Cardiac fibroblast (primary cell): Measurements from ENCODE around the gene C12orf42.

ENCODE experiments used
- DNase-seq, 2 donors: peaks; one replicate each; pipeline versions ENCODE4 v3.0.0 to v3.0.0-alpha.2; 2010; ENCODE audit warnings: low read depth in 2 of 2
- H3K4me3 ChIP-seq, 2 donors: replicated peaks in 1 of 2; 1 replicate in 1 of 2; 2 replicates in 1 of 2; pipeline ENCODE4 v1.5.1; 2011; ENCODE audit warnings: low read depth in 2 of 2, low read length in 2 of 2, mild to moderate bottlenecking in 2 of 2, moderate library complexity in 1 of 2
- TF ChIP-seq, protein P1 (sequence below): IDR thresholded peaks from one replicate; pipeline ENCODE4 v1.5.1; 2011; ENCODE audit warnings: low read depth, mild to moderate bottlenecking, low read length, inconsistent platforms

C12orf42 gene

DNA sequence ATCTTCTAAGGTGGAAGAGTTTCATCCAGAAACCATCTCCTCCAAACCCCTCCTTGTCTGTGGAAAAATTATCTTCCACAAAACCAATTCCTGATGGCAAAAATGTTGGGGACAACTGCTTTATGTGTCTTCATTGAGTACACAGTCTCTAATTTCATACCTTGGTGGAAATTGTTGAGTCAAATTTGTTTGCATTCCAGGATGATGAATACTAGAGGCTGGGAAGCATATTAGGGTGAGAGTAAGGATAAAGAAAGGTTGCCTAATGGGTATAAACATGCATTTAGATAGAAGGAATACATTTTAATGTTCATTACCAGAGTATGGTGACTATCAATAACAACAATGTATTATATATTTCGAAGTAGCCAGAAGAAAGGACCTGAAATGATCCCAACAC, 98.2 kb downstream of the C12orf42 start:
- DNase-seq, result no peak
- no peak overlapping the region for H3K4me3 ChIP-seq
- TF ChIP-seq, protein P1, sequence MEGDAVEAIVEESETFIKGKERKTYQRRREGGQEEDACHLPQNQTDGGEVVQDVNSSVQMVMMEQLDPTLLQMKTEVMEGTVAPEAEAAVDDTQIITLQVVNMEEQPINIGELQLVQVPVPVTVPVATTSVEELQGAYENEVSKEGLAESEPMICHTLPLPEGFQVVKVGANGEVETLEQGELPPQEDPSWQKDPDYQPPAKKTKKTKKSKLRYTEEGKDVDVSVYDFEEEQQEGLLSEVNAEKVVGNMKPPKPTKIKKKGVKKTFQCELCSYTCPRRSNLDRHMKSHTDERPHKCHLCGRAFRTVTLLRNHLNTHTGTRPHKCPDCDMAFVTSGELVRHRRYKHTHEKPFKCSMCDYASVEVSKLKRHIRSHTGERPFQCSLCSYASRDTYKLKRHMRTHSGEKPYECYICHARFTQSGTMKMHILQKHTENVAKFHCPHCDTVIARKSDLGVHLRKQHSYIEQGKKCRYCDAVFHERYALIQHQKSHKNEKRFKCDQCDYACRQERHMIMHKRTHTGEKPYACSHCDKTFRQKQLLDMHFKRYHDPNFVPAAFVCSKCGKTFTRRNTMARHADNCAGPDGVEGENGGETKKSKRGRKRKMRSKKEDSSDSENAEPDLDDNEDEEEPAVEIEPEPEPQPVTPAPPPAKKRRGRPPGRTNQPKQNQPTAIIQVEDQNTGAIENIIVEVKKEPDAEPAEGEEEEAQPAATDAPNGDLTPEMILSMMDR, result no peak

DNA sequence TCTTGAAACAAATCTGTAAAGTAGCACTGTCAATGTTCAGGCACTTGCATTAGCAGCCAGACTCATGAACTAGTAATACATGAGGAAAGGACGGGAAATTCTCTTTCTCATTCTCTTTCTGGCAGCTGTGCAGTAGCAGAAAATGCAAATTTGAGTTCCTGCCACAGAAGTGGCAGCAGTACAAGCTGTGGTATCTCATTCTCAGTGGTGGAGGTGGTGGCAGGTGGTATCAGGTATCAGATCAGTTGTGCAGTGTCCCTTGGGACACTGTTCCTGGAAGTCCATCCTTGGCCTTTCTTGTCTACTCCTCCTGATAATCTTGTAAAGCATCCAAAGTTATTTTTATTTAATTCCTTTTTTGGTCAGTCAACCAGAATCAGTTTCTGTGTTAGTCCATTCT, 103.0 kb downstream of the C12orf42 start:
- no peak overlapping the region for H3K4me3 ChIP-seq
- TF ChIP-seq, protein P1, result no peak
- no peak for DNase-seq

DNA sequence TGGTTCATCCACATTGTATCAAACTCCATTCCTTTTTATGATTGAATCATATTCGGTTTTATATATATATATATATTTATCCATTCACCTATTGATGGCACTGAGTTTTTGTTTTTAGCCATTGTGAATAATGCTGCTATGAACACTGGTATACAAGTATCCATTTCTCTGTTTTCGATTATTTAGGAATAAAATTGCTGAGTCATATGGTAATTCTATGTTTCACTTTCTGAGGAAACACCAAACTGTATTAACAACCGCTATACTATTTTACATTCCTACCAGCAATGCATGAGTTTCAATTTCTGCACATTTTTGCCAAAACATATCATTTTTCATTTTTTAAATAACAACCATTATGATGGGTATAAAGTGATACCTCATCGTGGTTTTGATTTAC, 104.7 kb downstream of the C12orf42 start:
- H3K4me3 ChIP-seq, result no peak overlapping the region
- TF ChIP-seq, protein P1, result no peak
- no peak for DNase-seq

DNA sequence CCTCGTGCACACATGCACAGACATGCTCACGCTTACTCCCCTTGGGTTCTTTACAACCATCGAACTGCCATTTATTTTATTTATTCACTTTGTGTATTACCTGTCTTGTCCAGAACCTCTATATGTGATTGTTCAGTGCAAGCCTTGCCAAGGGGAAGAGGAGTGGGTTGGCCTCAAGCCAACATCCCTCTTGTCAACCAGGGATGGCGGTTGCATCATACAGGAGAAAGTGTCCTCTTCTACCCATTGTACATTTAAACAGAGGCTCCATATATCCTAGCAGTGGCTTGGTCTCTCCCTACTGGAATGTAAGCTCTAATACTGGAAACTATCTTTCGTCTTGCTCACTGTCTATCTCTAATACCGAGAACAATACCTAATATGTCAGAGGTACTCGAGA, 108.4 kb downstream of the C12orf42 start:
- no peak overlapping the region for H3K4me3 ChIP-seq
- DNase-seq, result no peak
- TF ChIP-seq, protein P1, result no peak

DNA sequence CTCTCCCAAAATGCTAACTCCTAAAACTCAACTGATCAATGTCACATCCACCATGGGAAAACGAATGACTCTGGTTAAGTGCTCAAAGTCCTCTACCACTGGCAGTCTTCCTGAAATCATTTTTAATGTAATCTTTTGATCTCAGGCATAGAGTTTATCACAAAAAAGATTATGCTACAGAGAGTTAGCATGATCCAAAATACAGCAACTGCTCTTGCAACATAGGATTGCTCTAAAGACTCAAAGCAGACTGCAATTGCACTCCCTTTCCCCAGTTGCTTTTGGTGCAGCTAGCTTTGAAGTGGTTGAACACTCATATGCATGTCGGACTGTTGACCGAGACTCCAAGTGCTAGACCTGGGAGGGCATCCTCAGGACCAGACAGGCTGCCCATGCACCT, 109.3 kb downstream of the C12orf42 start:
- TF ChIP-seq, protein P1, result no peak
- no peak for DNase-seq

DNA sequence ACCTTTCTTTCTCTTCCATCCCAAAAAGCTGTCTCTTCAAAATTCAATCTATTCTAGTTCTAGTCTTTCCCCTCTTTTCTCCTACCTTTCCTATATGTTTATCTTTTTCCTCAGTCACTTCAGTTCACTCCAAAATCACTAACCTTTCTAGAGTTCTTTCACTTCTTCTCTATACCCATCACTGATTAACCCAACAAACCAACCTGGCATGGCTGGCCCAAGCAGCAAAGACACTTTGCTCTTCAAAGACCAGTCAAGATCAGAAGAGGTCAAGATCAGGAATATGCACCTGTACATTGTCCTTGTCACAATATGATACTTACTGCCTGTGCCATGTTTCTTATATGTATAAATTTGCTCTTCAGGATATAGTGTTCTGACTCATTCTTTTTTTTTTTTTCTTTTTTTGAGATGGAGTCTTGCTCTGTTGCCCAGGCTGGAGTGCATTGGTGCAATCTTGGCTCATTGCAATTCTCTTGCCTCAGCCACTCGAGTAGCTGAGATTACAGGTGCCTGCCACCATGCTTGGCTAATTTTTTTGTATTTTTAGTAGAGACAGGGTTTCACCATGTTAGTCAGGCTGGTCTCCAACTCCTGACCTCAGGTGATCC, 112.9 kb downstream of the C12orf42 start:
- DNase-seq, result no peak
- no peak overlapping the region for H3K4me3 ChIP-seq
- TF ChIP-seq, protein P1, result no peak

More for the DNA sequence above, 109.3 kb downstream of the C12orf42 start:
- no peak overlapping the region for H3K4me3 ChIP-seq

DNA sequence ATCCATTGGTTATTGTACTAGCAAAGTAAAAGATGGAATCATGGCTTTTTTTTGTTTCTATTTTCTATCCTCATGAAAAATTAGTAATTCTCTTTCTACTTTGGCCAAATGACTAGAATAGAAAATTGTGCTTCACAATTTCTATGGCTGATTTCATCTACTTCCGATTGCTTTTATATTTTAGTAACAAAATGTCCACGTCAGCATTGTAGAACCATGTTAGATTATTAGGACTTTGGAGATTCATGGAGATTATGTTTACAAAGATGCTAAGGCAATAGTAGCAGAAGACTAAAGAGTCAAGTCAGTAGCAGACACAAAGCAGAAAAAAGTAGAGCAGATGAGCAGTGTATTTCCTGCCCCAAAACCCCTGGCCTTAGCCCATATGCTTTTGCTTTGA, 113.6 kb downstream of the C12orf42 start:
- no peak for DNase-seq
- no peak overlapping the region for H3K4me3 ChIP-seq
- TF ChIP-seq, protein P1, result no peak
